Activated CD8-positive, alpha-beta T cell treated with anti-CD3 and anti-CD28 coated beads for 36 hours (primary cell): ENCODE measurements around the gene GATB. TPM values are rescaled to one million over a fixed set of nuclear protein-coding genes. Genes with fewer than 3 reads are reported as not detected.

Experiments
- ATAC-seq: fragments of 200-7000 bp; cut with Tn5 transposase; one replicate; pipeline ENCODE4 v1.10.0; 2021; ENCODE audit warnings: mild to moderate bottlenecking, moderate library complexity
- CTCF ChIA-PET: fragments of 350-600 bp; sonication (Branson Sonifier 250); formaldehyde crosslinking; loops from one replicate; lab custom pipeline; 2021; ENCODE audit warnings: antibody characterized with exemption; lab: Charles Lee
- POLR2A ChIA-PET: fragments of 350-600 bp; sonication (Branson Sonifier 250); formaldehyde crosslinking; loops from one replicate; lab custom pipeline; 2021; ENCODE audit warnings: antibody characterized with exemption; lab: Charles Lee
- DNase-seq: peaks from one replicate; pipeline ENCODE4 v3.0.0-alpha.2; 2020
- H3K27ac Mint-ChIP-seq: one replicate; pipeline ENCODE4 v1.8.0; 2021; ENCODE audit warnings: mild to moderate bottlenecking, mixed read lengths
- H3K27me3 Mint-ChIP-seq: one replicate; pipeline ENCODE4 v1.8.0; 2021; ENCODE audit warnings: mixed read lengths
- H3K36me3 Mint-ChIP-seq: one replicate; pipeline ENCODE4 v1.8.0; 2021; ENCODE audit warnings: low read depth, mixed read lengths
- H3K4me1 Mint-ChIP-seq: one replicate; pipeline ENCODE4 v1.8.0; 2021; ENCODE audit warnings: low read depth, mixed read lengths
- H3K4me3 Mint-ChIP-seq: one replicate; pipeline ENCODE4 v1.8.0; 2021; ENCODE audit warnings: mild to moderate bottlenecking, moderate library complexity, mixed read lengths
- H3K9me3 Mint-ChIP-seq: one replicate; pipeline ENCODE4 v1.8.0; 2021; ENCODE audit warnings: mixed read lengths
- intact Hi-C: fragments of 100-400 bp; cut with micrococcal nuclease; formaldehyde crosslinking; loops from one replicate; pipeline ENCODE4 v1.10.0; 2022
- total RNA-seq, 2 experiments: library from RNA; stranded (reverse); gene quantifications; one replicate each; pipeline ENCODE4 v1.2.3, GENCODE V29; 2021
- TF ChIP-seq, protein P1 (sequence below): fragments of 200-600 bp; IDR thresholded peaks from one replicate; pipeline ENCODE4 v1.8.0; 2022; ENCODE audit warnings: antibody characterized with exemption, mild to moderate bottlenecking

The GATB gene
- total RNA-seq, 2 experiments from 2014 or later, result 19.1 to 22.3 TPM

DNA sequence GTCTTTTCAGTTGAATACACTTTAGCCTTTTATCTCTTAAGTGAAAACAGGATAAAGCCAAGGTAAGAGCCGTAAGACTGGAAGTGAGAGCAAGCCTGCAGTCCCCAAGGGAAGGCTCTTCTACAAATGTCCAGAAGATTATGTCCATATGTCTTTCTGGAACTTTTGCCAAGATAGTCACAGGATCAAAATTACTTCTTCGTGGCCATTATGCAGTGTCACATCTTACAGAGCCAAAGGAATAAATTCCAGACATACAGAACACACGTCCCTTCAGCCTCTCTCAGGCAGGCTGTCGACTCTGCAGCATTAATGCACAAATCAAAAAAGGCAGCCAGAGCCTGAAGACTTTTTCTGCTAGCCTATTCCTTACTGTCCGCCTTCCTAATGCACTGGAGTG is 10.9 kb upstream of the GATB start:
- Mint-ChIP-seq H3K4me3 (no peak overlapping the region), H3K9me3 (peaks cover 7% of the 10 kb centered on the region), H3K27me3 (no peaks in the 10 kb centered on the region), H3K4me1 (no peaks in the 10 kb centered on the region), H3K27ac (no peak overlapping the region), H3K36me3 (no peaks in the 10 kb centered on the region)
- no peak for DNase-seq
- intact Hi-C loops, result no loop called here
- CTCF ChIA-PET, result no interaction called here
- ATAC-seq, result no peak
- POLR2A ChIA-PET, result no interaction called here
- TF ChIP-seq, protein P1, sequence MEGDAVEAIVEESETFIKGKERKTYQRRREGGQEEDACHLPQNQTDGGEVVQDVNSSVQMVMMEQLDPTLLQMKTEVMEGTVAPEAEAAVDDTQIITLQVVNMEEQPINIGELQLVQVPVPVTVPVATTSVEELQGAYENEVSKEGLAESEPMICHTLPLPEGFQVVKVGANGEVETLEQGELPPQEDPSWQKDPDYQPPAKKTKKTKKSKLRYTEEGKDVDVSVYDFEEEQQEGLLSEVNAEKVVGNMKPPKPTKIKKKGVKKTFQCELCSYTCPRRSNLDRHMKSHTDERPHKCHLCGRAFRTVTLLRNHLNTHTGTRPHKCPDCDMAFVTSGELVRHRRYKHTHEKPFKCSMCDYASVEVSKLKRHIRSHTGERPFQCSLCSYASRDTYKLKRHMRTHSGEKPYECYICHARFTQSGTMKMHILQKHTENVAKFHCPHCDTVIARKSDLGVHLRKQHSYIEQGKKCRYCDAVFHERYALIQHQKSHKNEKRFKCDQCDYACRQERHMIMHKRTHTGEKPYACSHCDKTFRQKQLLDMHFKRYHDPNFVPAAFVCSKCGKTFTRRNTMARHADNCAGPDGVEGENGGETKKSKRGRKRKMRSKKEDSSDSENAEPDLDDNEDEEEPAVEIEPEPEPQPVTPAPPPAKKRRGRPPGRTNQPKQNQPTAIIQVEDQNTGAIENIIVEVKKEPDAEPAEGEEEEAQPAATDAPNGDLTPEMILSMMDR, result no peak

DNA sequence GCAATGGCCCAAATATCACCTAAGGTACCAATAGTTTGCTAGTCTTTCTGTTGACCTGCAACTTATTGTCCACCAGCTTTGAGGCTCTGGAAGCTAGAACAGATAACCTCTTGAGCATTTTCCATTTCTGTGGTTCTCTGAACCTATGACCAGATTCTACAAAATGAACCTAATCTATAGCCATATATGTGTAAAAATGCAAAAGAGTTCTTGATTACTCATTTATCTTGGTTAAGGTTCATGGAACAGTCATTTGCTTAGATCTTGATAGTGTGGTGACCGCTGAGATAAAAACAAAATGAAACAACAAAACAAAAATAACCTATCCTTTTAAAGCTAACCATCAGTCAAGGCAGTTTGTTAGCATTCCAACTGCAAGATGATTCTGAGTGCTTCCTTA is 9.3 kb upstream of the GATB start:
- CTCF ChIA-PET, result interaction anchor here (1.2 kb wide), 1 partner anchor 19 kb away, joined by 3 read pairs; no protein-coding TSS in a partner anchor
- no peak overlapping the region for H3K27ac Mint-ChIP-seq
- H3K27me3 Mint-ChIP-seq, result no peaks in the 10 kb centered on the region
- TF ChIP-seq, protein P1, result no peak
- H3K4me1 Mint-ChIP-seq, result no peaks in the 10 kb centered on the region
- ATAC-seq, result no peak
- no peak overlapping the region for H3K4me3 Mint-ChIP-seq
- peaks cover 3% of the 10 kb centered on the region for H3K9me3 Mint-ChIP-seq
- POLR2A ChIA-PET, result no interaction called here
- no peaks in the 10 kb centered on the region for H3K36me3 Mint-ChIP-seq
- DNase-seq, result no peak
- intact Hi-C loops, result no loop called here

DNA sequence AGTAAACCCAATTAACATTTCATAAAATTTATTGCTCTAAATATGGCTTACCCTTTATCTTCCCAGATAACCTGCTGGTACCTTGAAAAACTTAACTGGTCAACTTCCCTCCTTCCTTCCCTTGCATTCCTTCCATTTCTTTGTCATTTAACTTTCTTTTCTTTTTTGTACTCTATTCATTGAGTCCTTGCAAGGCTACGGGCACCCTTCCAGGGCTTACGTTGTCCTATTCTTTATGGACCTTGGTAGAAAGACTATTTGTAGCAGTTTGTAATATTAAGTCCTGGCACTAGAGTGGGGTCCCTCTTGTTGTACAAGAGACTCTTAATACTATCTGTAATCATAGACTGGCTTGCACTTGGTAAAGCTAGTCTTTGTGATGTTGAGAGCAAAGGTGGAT is 8.0 kb upstream of the GATB start:
- ATAC-seq (no peak), DNase-seq (no peak)
- Mint-ChIP-seq H3K9me3 (no peaks in the 10 kb centered on the region), H3K27ac (no peak overlapping the region), H3K36me3 (no peaks in the 10 kb centered on the region), H3K4me1 (no peaks in the 10 kb centered on the region), H3K27me3 (no peaks in the 10 kb centered on the region), H3K4me3 (no peak overlapping the region)
- POLR2A ChIA-PET, result no interaction called here
- TF ChIP-seq, protein P1, result no peak
- intact Hi-C loops, result loop anchor here (10.0 kb wide), 1 partner anchor 156 kb away; no protein-coding TSS in a partner anchor
- CTCF ChIA-PET, result no interaction called here

DNA sequence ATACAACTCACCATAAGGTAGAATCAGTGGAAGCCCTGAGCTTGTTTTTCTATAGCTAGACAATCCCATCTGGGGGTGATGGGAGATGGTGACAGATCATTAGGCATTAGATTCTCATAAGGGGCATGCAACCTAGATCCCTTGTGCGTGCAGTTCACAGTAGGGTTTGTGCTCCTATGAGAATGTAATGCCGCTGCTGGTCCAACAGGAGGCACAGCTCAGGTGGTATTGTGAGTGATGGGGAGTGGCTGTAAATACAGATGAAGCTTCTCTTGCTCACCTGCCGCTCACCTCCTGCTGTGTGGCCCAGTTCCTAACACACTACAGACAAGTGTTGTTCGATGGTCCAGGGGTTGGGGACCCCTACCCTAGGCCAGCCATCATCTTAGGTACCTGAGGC is 5.9 kb upstream of the GATB start:
- POLR2A ChIA-PET, result no interaction called here
- CTCF ChIA-PET, result interaction anchor here (2.1 kb wide), 1 partner anchor 35 kb away, joined by 5 read pairs; no protein-coding TSS in a partner anchor
- no peak overlapping the region for H3K4me3 Mint-ChIP-seq
- ATAC-seq, result no peak
- no peak overlapping the region for H3K27ac Mint-ChIP-seq
- peaks cover under 1% of the 10 kb centered on the region for H3K4me1 Mint-ChIP-seq
- peak; percentile 4 for DNase-seq
- intact Hi-C loops, result loop anchor here (10.0 kb wide), 1 partner anchor 158 kb away; no protein-coding TSS in a partner anchor
- no peaks in the 10 kb centered on the region for H3K9me3 Mint-ChIP-seq
- no peaks in the 10 kb centered on the region for H3K36me3 Mint-ChIP-seq
- no peaks in the 10 kb centered on the region for H3K27me3 Mint-ChIP-seq
- TF ChIP-seq, protein P1, result no peak

DNA sequence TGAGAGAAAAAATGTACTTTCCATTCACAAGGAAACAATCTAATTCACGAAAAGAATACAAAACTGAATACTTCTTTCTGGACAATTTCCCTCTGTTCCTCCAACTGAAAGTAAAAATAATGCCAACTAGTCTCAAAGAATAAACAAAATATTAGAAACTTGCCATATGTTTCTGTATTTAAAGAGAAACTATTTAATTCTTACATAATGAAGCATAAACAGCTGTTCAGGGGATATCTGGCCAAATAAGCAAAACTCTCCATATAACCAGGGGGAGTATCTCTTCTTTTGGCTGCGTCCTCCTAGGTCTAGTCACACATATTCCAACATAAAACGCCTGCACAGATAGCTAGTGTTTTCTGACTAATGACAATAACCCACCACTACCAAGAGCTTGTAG is 805 bp downstream of the GATB start:
- POLR2A ChIA-PET, result interaction anchor here (0.9 to 1.1 kb wide), 3 partner anchors 9 to 20 kb away, joined by 3 to 4 read pairs (median 3); no protein-coding TSS in a partner anchor
- DNase-seq (no peak), ATAC-seq (no peak)
- CTCF ChIA-PET, result no interaction called here
- Mint-ChIP-seq H3K9me3 (no peaks in the 10 kb centered on the region), H3K4me1 (peaks cover 20% of the 10 kb centered on the region), H3K36me3 (peaks cover 9% of the 10 kb centered on the region), H3K27ac (no peak overlapping the region), H3K27me3 (no peaks in the 10 kb centered on the region), H3K4me3 (peak overlapping the region; percentile 94)
- intact Hi-C loops, result loop anchor here (5.0 to 10.0 kb wide), 2 partner anchors 165 to 497 kb away; no protein-coding TSS in a partner anchor
- TF ChIP-seq, protein P1, result no peak
